Heart right ventricle (tissue), 16 donors: ENCODE measurements around the gene HELZ. TPM values are rescaled to one million over a fixed set of nuclear protein-coding genes. Genes with fewer than 3 reads are reported as not detected.
A peak's percentile ranks its signal among the peaks of the same experiment; 100 is the strongest.
"Not testable (repeated sequence)": the region's sequence is repeated elsewhere in the genome, so short reads cannot be mapped to it uniquely, and the experiment has no call there.

Experiments used
- ATAC-seq, 8 donors: fragments of 200-7000 bp; cut with Tn5 transposase; one replicate each; pipeline ENCODE4 v1.9.1; 2020; ENCODE audit warnings: mild to moderate bottlenecking in 8 of 8, moderate library complexity in 8 of 8, moderate number of reproducible peaks in 1 of 8
- DNase-seq, 2 donors: peaks; one replicate each; pipeline ENCODE4 v3.0.0-alpha.2; 2020
- H3K27ac ChIP-seq, 10 donors: fragments of 200-600 bp; sonication (generic) in 2 of 10; one replicate each; pipeline versions ENCODE4 v1.5.0 to v1.8.0; 2020 to 2022; ENCODE audit warnings: mild to moderate bottlenecking in 3 of 10
- H3K27me3 ChIP-seq, 7 donors: fragments of 200-600 bp; one replicate each; pipeline ENCODE4 v1.8.0; 2021 to 2022; ENCODE audit warnings: mild to moderate bottlenecking in 2 of 7
- H3K36me3 ChIP-seq, 9 donors: fragments of 200-600 bp; sonication (generic) in 1 of 9; one replicate each; pipeline versions ENCODE4 v1.5.0 to v1.8.0; 2020 to 2022; ENCODE audit warnings: mild to moderate bottlenecking in 2 of 9
- H3K4me1 ChIP-seq, 9 donors: fragments of 200-600 bp; sonication (generic) in 1 of 9; one replicate each; pipeline versions ENCODE4 v1.5.0 to v1.8.0; 2020 to 2022; ENCODE audit warnings: mild to moderate bottlenecking in 4 of 9
- H3K4me3 ChIP-seq, 10 donors: fragments of 200-600 bp; sonication (generic) in 2 of 10; one replicate each; pipeline versions ENCODE4 v1.5.0 to v1.8.0; 2020 to 2022; ENCODE audit warnings: mild to moderate bottlenecking in 7 of 10, moderate library complexity in 2 of 10
- H3K9me3 ChIP-seq, 11 donors: fragments of 200-600 bp in 10 of 11; sonication (generic) in 2 of 11; one replicate each; pipeline versions ENCODE4 v1.5.0 to v1.8.0; 2013 to 2022; ENCODE audit warnings: mild to moderate bottlenecking in 2 of 11, control low read depth in 1 of 11, moderate library complexity in 1 of 11
- WGBS, 2 donors: extraction: QIAGEN DNeasy Blood & Tissue Kit; methylation state at CpG; one replicate each; pipeline ENCODE4 v1.1.7; 2013; ENCODE audit warnings: inconsistent platforms in 1 of 2; 5-methylcytosine and 5-hydroxymethylcytosine counted together
- intact Hi-C, 10 donors: fragments of 100-400 bp; cut with DNase I; formaldehyde crosslinking; loops; one replicate each; pipeline versions ENCODE4 v1.11.1 to v1.14.2; 2022
- polyA plus RNA-seq, 2 donors: library from polyadenylated mRNA; stranded (reverse); fragments of 200-250 nt; gene quantifications; one replicate each; pipeline ENCODE4 v1.2.3, GENCODE V29; 2013
- total RNA-seq, 10 donors: library from RNA; stranded (reverse); fragmentation: NEBNext Ultra II Directional in 3 of 10; extraction: Animal tissue kit (Norgen Biotek cat#: 25700) in 3 of 10; gene quantifications; one replicate each; pipeline versions ENCODE4 v1.2.1 to v1.2.4, GENCODE V29; 2021 to 2023
- TF ChIP-seq, protein P1 (sequence below), 9 donors: fragments of 200-600 bp; sonication (generic) in 2 of 9; IDR thresholded peaks; one replicate each; pipeline versions ENCODE4 v1.5.0 to v1.8.0; 2021 to 2022; ENCODE audit warnings: antibody characterized with exemption in 9 of 9, mild to moderate bottlenecking in 5 of 9, moderate library complexity in 1 of 9
- donor health status: Arrhythmogenic right ventricular cardiomyopathy.
- donor health status: ischemic (EF 13 %, LVEDD 7.1; RV severe dilation, severe dysfunction).
- donor health status: healthy with polysubstance abuse.
- donor health status: DM: no; HTN: yes; CAD: no.
- donor health status: DM: no; HTN: no; CAD: no.
- donor health status: ischemic (EF 25% LVEDD 6.9; RV normal size, moderate dysfunction).
- donor health status: ischemic (EF 25% LVEDD 5.7; RV mildly dilated, moderate dysfunction).
- donor health status: healthy.
- donor health status: DM: yes; HTN: yes; CAD: no.
- donor health status: Ischemic cardiomyopathy.
- donor health status: ischemic (EF 35%, LVEDD 5.7; RV mildly dilated, moderate dysfunction).
- donor health status: nonischemic (EF 11% LVEDD 7.7; RV severe dilation, severe dysfunction).
- donor health status: DM: yes; HTN: yes; CAD: no.
- donor health status: PGD.
- donor health status: ischemic (EF 29% LVEDD 5.4; RV normal size, mild dysfunction).
- donor health status: nonischemic (EF 23%, LVEDD 6.1; RV moderate dilation, normal function).

The HELZ gene
- total and polyA plus RNA-seq, 12 donors: 2.4 to 50.3 (median 40.6) TPM

DNA sequence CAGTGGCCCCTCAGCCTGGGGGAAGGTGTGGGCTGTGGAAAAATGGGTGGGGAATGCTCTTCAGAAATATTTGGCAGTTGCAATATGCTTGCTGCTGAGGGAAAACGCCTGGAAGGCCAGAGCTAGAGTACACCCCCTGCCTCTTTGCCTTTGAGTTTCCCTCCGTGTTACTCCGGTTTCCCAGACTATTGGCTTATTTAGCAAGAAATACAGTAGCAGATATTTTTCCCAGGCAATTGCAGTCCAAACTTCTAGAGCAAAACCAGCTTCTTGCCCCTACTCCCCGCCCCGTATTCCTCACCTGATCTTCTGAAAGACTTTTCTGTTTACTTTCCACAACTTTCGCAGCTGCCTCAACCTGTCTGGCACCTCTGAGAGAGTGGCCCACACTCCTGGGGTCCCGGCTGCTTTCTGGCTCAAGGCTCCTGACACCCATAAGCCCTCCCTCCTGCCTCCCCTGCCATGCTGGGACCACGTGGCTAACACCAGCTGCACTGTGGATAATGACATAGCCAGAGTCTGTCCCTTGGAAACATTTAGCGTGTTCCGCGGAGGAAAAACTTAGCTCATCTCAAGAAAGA, 45.8 kb upstream of the HELZ start:
- 63 to 65% methylated on average over 11 of the region's 11 CpGs for WGBS, 2 donors
- Histone ChIP-seq H3K9me3 (peaks cover 0 to 8% (median 0%) of the 10 kb centered on the region in 11 donors), H3K4me1 (peaks cover 3 to 32% (median 21%) of the 10 kb centered on the region in 9 donors), H3K27me3 (no peaks in the 10 kb centered on the region), H3K36me3 (no peaks in the 10 kb centered on the region), H3K27ac (peak overlapping the region in 3 of 10 donors; percentile 9 to 37 (median 26)), H3K4me3 (no peak overlapping the region)
- intact Hi-C loops: loop anchor here in 5 of 10 donors (5.0 to 10.0 kb wide), 3 partner anchors 46 to 76 kb away; partner anchors contain the start of gene HELZ (in 2 of the 5)
- DNase-seq (peak in 1 of 2 donors; percentile 15), ATAC-seq (peak in 4 of 8 donors; percentile 30 to 43 (median 36))
- TF ChIP-seq, protein P1, sequence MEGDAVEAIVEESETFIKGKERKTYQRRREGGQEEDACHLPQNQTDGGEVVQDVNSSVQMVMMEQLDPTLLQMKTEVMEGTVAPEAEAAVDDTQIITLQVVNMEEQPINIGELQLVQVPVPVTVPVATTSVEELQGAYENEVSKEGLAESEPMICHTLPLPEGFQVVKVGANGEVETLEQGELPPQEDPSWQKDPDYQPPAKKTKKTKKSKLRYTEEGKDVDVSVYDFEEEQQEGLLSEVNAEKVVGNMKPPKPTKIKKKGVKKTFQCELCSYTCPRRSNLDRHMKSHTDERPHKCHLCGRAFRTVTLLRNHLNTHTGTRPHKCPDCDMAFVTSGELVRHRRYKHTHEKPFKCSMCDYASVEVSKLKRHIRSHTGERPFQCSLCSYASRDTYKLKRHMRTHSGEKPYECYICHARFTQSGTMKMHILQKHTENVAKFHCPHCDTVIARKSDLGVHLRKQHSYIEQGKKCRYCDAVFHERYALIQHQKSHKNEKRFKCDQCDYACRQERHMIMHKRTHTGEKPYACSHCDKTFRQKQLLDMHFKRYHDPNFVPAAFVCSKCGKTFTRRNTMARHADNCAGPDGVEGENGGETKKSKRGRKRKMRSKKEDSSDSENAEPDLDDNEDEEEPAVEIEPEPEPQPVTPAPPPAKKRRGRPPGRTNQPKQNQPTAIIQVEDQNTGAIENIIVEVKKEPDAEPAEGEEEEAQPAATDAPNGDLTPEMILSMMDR (IDR thresholded peaks at IDR 0.05): no peak

DNA sequence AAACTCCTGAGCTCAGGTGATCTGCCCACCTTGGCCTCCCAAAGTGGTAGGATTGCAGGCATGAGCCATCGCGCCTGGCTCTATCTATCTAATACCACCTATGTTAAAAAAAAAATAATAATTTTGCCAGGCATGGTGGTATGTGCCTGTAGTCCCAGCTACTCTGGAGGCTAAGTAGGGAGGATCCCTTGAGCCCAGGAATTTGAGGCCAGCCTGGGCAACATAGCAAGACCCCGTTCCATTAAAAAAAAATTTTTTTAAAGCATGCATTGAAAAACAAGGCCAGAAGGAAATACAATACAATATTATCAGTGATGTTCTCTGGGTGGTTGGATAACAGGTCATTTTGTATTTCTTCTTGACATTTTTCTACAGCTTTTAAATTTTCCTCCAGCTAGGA, 45.2 kb upstream of the HELZ start:
- intact Hi-C loops: loop anchor here in 5 of 10 donors (5.0 to 10.0 kb wide), 3 partner anchors 45 to 75 kb away; partner anchors contain the start of gene HELZ (in 2 of the 5)
- ATAC-seq (no peak), DNase-seq (no peak)
- Histone ChIP-seq H3K4me3 (no peak overlapping the region), H3K36me3 (no peaks in the 10 kb centered on the region), H3K27me3 (no peaks in the 10 kb centered on the region), H3K9me3 (peaks cover 0 to 8% (median 0%) of the 10 kb centered on the region in 11 donors), H3K4me1 (peaks cover 3 to 32% (median 21%) of the 10 kb centered on the region in 9 donors), H3K27ac (peak overlapping the region in 1 of 10 donors; percentile 9)
- TF ChIP-seq, protein P1 (IDR thresholded peaks at IDR 0.05): no peak
- whole genome bisulfite sequencing, 2 donors: 76 to 81% methylated on average over 3 of the region's 3 CpGs

DNA sequence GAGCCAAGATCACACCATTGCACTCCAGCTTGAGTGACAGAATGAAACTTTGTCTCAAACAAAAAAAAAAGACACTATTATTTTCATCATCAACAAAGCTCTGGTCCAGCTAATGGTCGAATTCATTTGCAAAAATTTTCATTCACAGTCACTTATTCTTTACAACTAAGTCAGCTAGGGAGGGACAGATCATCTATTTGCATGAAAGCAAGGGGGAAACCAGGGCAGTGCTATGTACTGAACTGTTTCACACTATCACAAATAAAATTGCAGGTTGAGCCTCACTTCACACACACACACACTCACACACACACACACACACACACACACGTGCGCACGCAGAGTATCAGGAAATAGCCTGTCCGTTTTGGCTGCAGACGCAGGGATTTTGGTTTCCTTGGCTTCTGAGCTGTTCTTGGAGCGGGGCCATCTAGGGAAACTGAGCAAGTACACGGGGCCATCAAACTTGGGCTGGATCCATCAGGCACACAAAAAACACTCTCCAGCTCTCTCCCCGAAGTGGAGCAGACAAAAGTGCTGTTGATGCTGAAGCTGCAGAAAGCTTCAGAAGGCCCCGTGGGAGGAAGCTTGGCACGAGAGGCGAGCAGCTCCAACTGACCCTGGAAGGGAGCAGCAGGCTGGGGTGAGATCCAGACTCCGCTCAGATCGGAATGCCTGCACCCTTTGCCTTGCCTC, 44.3 kb upstream of the HELZ start:
- Histone ChIP-seq H3K4me1 (peaks cover 3 to 32% (median 21%) of the 10 kb centered on the region in 9 donors), H3K36me3 (no peaks in the 10 kb centered on the region), H3K27ac (peak overlapping the region in 3 of 10 donors; percentile 6 to 34 (median 10)), H3K9me3 (peaks cover 0 to 8% (median 0%) of the 10 kb centered on the region in 11 donors), H3K4me3 (peak overlapping the region in 1 of 10 donors; percentile 7), H3K27me3 (no peaks in the 10 kb centered on the region)
- DNase-seq (peak; percentile 87), ATAC-seq (peak; percentile 85 to 91 (median 89))
- intact Hi-C loops: loop anchor here in 3 of 10 donors (5.0 to 10.0 kb wide), 2 partner anchors 42 to 65 kb away; partner anchors contain the start of gene HELZ (in 1 of the 3)
- 13 to 29% methylated on average over 14 of the region's 14 CpGs for WGBS, 2 donors
- TF ChIP-seq, protein P1 (IDR thresholded peaks at IDR 0.05): no peak

DNA sequence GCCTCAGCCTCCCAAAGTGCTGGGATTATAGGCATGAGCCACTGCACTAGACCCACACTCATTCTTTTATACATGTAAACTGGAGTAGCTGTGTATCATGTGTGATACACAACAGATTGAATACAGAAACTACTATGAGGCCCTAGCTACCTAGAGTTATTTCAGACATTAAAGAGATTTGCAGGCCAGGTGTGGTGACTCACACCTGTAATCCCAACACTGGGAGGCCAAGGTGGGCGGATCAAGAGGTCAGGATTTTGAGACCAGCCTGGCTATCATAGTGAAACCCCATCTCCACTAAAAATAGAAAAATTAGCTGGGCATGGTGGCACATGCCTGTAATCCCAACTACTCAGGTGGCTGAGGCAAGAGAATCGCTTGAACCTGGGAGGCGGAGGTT, 41.8 kb upstream of the HELZ start:
- not testable (repeated sequence) for H3K36me3 ChIP-seq, H3K4me3 ChIP-seq, H3K9me3 ChIP-seq, ATAC-seq, DNase-seq, H3K27me3 ChIP-seq
- intact Hi-C loops: loop anchor here in 3 of 10 donors (5.0 to 10.0 kb wide), 2 partner anchors 40 to 62 kb away; partner anchors contain the start of gene HELZ (in 1 of the 3)
- Histone ChIP-seq H3K27ac (peak overlapping the region in 1 of 10 donors; percentile 48), H3K4me1 (peaks cover 3 to 27% (median 21%) of the 10 kb centered on the region in 9 donors)
- whole genome bisulfite sequencing, 2 donors: 86 to 96% methylated on average over 3 of the region's 3 CpGs
